ENCODE data around the gene GYPC.
A peak's percentile ranks its signal among the peaks of the same experiment; 100 is the strongest.
"Not testable (repeated sequence)": the region's sequence is repeated elsewhere in the genome, so short reads cannot be mapped to it uniquely, and the experiment has no call there.

Gene GYPC

DNA sequence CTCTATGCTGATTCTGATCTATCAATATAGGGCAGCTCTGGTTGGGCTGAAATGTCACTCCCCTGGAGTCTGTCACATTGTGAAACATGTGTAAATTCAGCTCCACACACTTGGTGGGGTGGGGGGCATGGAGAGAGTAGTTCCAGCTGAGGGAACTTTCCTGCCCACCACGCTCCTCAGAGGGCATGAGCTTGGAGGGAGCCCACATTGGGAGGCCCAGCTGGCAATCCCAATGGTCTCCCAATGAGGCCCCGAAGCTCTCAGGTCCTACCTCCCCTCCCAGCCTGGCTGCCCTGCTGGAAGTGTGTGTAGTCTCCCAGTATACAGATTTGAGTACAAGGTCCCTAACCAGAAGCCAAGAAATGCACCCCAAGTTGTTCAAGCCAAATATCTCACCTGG is 31.5 kb downstream of the GYPC start:
- DNase-seq (ENCODE audit: low read depth, low spot score): no peak
- no peak overlapping the region for H3K4me3 ChIP-seq (ENCODE audit: low read length)

DNA sequence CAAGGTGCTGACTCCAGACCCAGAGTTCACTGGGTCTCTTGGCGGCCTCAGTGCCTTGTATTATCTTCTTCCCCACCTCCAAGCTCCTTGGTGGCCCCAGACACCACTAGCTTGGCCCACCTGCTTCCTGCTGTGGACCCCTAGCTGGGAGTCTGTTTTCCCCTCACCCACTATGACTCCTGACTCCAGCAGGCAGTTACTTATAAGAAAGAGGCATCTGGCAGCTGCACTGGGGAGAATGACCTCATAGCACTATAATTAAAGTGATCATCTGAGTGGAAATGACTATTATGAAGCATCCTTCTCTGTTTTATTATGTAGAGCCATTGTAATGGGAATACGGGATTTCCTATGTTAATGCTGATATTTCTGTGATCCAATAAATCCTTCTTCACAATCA is 32.6 kb downstream of the GYPC start:
- H3K4me3 ChIP-seq (ENCODE audit: low read length): peak overlapping the region; percentile 2; the same call in 1 of the 2 replicates
- DNase-seq (ENCODE audit: low read depth, low spot score): peak; percentile 75

GRCh38 chr2:126692241-126692640 is 36.3 kb downstream of the GYPC start:
- not testable (repeated sequence) for H3K4me3 ChIP-seq (ENCODE audit: low read length); DNase-seq (ENCODE audit: low read depth, low spot score)

GRCh38 chr2:126692934-126693592 is 37.1 kb downstream of the GYPC start:
- DNase-seq (ENCODE audit: low read depth, low spot score): peak; percentile 88
- H3K4me3 ChIP-seq (ENCODE audit: low read length): not testable (repeated sequence)

DNA sequence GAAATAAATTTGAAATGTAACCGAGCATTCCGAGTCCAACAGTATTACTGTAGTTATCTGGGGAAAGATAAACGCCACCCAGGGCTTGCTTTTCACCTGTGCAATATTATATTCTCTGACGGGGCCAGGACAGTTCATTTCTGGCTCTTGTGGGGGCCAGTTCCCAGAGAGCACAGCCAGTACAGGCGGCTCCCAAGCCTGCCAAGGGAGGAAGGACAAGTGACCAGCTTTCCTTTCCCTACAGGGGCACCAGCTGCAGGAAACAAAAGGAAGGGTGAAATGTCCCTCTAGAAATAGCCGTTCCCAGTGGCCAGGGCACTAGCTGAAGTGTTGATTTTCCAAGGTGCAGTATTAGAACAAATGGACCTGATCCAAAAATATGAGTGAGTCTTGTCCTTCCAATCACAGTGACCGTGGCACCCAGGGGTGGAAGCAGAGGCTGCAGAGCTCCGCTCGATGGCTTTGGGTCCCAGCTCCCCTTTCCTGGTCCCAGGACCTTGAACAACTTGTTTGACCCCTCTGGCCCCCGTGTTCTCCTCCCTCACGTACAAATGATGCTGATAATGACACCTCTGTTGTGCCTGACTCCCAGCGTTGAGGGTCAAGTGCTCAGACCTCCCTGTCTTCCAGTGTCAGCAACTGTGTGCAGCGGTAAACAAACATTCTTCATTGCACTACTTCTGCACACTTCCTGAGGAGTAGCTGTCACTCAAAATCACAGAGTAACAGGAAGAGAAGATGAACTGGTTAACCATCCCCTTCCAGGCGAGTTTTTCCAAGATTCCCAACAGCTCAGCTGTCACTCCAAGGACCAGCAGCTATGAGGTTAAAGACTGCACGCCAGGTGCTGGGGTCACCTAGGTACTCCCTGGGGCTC is 40.9 kb downstream of the GYPC start:
- H3K4me3 ChIP-seq (ENCODE audit: low read length): no peak overlapping the region
- DNase-seq (ENCODE audit: low read depth, low spot score): no peak

DNA sequence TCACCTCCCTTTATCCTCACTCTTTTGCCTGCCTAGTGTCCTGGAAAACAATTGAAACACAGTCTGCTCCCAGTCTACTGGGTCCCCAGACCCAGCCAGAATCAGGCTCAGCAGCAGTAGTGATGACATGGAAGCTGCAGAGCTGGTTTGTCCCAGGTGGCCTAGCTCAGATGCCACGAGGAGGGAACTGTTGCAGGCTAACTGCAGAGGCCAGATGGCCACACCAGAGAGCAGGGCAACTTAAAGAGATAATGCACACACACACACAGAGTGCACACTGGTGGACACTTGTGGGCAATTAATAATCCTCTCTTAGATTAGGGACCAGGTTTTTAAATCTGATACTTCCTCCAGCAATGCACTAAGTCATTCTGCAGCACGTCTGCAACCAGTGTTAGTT is 42.4 kb downstream of the GYPC start:
- no peak for DNase-seq (ENCODE audit: low read depth, low spot score)
- no peak overlapping the region for H3K4me3 ChIP-seq (ENCODE audit: low read length)

DNA sequence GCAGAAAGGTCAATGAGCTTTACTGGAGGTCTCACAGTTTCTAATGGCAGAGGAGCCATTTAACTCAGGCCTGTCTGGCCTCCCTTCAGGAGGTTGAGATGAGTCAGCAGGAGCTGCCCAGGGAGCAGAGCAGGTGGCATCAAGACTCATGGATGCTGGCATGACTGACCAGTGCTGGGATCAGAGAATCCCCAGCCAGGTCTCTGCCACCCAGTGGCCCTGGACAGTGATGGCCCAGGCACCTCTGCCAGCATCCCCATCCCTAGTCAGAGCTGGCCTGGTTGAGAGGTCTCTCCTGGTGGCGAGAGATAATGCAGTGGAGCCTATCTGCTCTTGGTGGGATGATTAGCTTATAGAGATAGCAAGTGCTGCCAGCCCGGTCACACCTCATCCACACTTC is 43.1 kb downstream of the GYPC start:
- H3K4me3 ChIP-seq (ENCODE audit: low read length): no peak overlapping the region
- DNase-seq (ENCODE audit: low read depth, low spot score): no peak

DNA sequence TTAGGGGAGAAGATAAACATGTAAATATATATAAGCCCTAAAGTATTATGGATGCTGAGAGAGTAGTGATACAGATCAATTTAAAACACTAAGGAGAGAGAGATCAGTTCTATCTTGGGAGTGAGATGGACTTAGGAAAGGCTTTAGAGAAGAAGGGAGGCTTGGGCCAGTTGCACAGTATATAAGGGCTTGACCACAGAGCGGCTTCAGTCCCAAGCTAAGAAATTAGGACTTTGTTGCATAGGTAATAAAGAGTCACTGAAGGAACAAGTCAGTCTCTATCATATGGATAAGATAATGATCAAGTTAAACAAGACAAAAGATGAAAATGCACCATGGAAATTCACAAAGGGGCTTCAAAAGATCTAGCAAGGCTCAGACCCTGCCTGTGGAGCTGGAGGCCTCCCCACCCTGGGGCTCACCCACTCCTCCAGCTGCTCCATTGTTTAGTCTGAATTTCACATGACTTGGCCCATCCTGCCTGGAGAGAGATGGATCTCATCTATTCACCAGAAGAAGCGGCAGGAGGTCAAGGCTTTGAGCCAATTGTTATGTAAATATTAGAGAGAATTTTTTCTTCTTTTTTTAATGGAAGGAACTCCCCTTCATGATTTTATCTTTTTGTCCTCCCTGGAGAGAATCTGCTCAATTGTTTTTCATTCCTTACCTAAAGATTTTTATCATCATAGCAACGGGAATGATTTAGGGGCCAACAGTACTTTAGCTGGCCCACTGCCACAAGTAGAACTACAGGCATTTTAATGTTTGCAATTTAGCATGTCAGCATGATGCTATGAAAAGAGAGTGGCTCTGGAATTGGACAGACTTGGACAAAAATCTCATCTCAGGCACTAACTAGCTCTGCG is 44.0 kb downstream of the GYPC start:
- no peak overlapping the region for H3K4me3 ChIP-seq (ENCODE audit: low read length)
- DNase-seq (ENCODE audit: low read depth, low spot score): no peak

GRCh38 chr2:126700677-126701076 is 44.7 kb downstream of the GYPC start:
- H3K4me3 ChIP-seq (ENCODE audit: low read length): no peak overlapping the region
- no peak for DNase-seq (ENCODE audit: low read depth, low spot score)

DNA sequence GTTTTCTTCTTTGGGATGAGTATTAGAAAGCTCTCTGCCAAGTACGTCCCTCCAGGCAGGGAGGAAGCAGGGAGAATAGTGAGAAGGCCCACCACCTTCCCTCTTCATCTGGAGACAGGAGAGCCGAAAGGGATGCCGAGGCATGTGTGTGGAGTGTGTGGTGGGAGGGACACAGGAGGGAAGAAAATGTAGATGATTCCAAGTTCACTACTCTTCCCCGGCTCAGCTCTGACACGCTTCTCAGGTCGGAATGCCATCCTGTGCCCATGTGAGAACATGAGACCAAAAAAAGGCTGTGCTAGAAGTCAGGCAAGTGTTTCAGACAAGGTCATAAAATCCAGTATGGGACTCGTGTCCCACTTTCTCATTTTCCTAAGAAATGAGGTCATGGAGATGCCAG is 47.4 kb downstream of the GYPC start:
- H3K4me3 ChIP-seq (ENCODE audit: low read length): no peak overlapping the region
- DNase-seq (ENCODE audit: low read depth, low spot score): no peak

GRCh38 chr2:126704434-126705160 is 48.6 kb downstream of the GYPC start:
- no peak overlapping the region for H3K4me3 ChIP-seq (ENCODE audit: low read length)
- DNase-seq (ENCODE audit: low read depth, low spot score): no peak

DNA sequence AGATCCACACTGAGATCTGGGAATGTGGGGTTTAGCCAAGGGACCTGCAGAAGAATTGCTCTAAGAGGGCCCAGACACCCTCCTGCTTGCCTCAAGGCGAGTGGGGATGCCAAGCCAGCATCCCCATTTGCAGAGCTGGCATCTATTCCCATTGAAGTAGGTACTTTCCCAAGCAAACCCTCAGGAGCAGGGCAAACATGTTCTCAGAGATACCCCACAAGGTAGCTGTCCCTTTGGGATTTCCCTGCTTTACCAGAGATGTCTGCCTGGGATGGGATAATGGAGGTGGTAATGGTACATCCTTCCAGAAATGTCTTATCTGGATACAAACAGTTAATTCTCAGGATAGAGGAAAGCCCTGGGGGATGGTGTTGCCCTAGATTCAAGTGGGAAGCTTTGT is 51.2 kb downstream of the GYPC start:
- no peak overlapping the region for H3K4me3 ChIP-seq (ENCODE audit: low read length)
- DNase-seq (ENCODE audit: low read depth, low spot score): no peak

DNA sequence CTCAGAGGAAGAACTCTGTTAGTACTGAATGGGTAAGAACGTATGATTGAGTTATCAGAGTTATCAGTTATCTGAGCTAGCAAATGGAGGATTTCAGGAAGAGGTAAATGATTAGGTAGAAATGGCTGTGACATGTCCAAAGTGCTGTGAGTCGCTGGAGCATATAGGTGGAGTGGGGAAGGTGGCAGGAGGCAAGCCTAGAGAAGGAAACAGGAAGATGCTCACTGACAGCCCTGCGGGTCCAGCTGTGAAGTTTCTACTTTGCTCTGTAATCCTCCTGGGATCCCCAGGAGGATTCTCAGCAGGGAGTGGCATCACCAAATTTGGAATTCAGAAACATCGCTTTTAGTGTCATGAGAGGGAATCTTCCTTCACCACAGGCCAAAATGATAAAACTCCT is 52.0 kb downstream of the GYPC start:
- no peak for DNase-seq (ENCODE audit: low read depth, low spot score)
- no peak overlapping the region for H3K4me3 ChIP-seq (ENCODE audit: low read length)

GRCh38 chr2:126714191-126714965 is 58.4 kb downstream of the GYPC start:
- no peak for DNase-seq (ENCODE audit: low read depth, low spot score)
- no peak overlapping the region for H3K4me3 ChIP-seq (ENCODE audit: low read length)

DNA sequence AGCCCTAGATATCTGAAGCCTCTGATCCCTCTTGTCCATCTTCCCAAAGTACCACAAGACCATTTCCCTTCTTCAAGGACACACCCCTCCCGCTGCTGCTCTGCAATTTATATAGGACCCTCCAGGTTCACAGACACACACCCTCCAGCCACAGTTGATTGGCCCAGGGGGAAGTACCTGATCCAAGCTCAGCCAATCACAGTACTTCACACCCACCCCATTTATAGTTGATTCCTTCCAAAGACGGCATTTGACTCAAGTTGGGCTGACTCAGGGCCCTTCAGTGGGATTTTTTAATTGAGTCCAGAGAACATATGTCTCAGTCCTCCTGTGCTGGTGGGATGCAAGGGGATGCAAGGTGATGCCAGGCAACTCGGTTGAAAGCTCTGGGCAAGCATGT is 59.2 kb downstream of the GYPC start:
- no peak overlapping the region for H3K4me3 ChIP-seq (ENCODE audit: low read length)
- DNase-seq (ENCODE audit: low read depth, low spot score): no peak

DNA sequence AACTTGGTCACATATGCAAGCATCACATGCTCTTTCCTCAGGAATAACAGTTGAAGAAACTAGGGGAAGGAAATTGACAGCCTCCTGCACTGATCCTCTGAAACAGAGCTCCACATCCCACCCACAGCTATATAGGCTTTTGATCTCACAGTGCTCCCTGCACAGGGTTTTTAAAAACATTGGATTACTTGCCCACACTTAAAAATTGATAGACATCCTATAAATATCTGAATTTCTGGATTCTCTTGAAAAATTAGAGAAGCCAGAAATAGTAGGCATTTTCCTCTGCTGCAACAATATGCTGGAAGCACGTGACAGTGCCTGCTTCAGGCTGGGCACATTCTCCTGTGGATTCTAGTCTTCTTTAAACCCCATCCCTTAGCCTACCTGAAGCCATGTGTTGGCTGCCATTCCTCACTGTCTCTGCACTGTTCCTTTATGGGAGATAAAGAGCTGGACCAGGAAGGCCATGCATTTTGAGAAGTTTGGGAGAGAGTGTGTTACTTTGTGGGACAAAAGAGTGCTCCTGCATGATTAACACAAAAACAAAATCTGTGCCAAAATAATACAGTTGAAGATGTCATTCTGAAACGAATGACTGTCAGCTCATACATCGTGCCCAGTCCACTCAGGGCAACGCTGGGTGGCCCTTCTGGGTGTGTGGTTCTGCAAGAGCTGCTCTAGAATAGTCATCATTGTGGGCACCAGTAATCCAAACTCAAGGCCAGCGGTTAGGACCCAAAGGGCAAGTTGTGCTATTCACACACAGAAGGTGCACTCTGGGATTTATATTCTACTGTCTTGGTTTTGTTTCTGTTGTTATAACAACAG is 59.8 kb downstream of the GYPC start:
- no peak for DNase-seq (ENCODE audit: low read depth, low spot score)
- H3K4me3 ChIP-seq (ENCODE audit: low read length): no peak overlapping the region

DNA sequence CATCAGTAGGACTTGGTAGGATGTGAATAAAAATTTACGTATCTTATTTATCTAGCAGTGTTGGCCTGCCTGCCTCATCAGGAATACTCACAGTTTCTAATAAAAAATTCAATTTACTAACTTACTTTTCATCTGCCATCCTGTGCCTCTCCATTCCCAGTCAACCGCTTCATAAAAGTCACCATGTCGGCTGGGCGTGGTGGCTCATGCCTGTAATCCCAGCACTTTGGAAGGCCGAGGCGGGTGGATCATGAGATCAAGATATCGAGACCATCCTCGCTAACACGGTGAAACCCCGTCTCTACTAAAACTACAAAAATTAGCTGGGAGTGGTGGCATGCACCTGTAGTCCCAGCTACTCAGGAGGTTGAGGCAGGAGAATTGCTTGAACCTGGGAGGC is 61.3 kb downstream of the GYPC start:
- not testable (repeated sequence) for DNase-seq (ENCODE audit: low read depth, low spot score); H3K4me3 ChIP-seq (ENCODE audit: low read length)

- DNase-seq (ENCODE audit: low read depth, low spot score): no peak
- H3K4me3 ChIP-seq (ENCODE audit: low read length): no peak overlapping the region
Observed at GRCh38 chr2:126717928-126718327, 62.0 kb downstream of the GYPC start.
